ENCODE results near the gene VGF. TPM values are rescaled to one million over a fixed set of nuclear protein-coding genes. Genes with fewer than 3 reads are reported as not detected.
"Not testable (repeated sequence)": the region's sequence is repeated elsewhere in the genome, so short reads cannot be mapped to it uniquely, and the experiment has no call there.

The VGF gene
- total RNA-seq, 1 donor from 2014 or later = not detected

DNA sequence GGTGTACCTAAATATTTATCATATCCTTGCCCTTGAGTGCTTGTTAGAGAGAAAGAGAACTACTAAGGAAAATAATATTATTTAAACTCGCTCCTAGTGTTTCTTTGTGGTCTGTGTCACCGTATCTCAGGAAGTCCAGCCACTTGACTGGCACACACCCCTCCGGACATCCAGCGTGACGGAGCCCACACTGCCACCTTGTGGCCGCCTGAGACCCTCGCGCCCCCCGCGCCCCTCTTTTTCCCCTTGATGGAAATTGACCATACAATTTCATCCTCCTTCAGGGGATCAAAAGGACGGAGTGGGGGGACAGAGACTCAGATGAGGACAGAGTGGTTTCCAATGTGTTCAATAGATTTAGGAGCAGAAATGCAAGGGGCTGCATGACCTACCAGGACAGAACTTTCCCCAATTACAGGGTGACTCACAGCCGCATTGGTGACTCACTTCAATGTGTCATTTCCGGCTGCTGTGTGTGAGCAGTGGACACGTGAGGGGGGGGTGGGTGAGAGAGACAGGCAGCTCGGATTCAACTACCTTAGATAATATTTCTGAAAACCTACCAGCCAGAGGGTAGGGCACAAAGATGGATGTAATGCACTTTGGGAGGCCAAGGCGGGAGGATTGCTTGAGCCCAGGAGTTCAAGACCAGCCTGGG lies 27.0 kb downstream of the VGF start:
- DNase-seq (ENCODE audit: low read depth in 2 of 2) = peak; percentile 97 to 99

DNA sequence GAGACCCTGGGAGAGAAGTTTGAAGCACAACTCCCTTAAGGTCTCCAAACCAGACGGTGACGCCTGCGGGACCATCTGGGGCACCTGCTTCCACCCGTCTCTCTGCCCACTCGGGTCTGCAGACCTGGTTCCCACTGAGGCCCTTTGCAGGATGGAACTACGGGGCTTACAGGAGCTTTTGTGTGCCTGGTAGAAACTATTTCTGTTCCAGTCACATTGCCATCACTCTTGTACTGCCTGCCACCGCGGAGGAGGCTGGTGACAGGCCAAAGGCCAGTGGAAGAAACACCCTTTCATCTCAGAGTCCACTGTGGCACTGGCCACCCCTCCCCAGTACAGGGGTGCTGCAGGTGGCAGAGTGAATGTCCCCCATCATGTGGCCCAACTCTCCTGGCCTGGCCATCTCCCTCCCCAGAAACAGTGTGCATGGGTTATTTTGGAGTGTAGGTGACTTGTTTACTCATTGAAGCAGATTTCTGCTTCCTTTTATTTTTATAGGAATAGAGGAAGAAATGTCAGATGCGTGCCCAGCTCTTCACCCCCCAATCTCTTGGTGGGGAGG lies 27.6 kb downstream of the VGF start:
- DNase-seq (ENCODE audit: low read depth in 2 of 2) = no peak

DNA sequence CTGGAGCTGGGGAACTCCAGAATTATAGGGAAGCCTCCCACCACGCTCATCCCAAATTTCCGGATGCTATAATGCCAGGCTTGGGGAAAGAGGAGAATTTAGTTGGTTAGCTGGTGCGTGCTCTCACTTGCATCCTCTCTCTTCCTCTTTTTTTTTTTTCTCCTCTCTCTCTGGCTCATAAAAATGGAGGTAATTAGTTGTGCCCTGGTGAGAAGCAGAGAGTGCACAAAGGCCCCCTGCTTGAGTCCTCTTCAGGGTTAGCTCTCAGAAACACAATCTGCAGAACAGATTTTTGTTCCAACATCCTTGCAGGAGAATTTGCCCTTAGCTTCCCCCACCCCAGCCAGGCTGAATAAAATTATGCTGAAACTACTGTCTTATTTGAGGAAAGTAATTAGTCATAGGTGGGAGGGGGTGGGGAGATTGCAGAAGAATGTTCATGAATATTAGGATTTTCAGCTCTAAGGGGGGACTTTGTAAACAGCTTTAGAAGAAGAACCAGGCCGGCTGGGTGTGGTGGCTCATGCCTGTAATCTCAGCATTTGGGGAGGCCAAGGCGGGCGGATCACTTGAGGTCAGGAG lies 30.9 kb downstream of the VGF start:
- DNase-seq (ENCODE audit: low read depth in 2 of 2) = peak in 1 of 2 donors; percentile 30

DNA sequence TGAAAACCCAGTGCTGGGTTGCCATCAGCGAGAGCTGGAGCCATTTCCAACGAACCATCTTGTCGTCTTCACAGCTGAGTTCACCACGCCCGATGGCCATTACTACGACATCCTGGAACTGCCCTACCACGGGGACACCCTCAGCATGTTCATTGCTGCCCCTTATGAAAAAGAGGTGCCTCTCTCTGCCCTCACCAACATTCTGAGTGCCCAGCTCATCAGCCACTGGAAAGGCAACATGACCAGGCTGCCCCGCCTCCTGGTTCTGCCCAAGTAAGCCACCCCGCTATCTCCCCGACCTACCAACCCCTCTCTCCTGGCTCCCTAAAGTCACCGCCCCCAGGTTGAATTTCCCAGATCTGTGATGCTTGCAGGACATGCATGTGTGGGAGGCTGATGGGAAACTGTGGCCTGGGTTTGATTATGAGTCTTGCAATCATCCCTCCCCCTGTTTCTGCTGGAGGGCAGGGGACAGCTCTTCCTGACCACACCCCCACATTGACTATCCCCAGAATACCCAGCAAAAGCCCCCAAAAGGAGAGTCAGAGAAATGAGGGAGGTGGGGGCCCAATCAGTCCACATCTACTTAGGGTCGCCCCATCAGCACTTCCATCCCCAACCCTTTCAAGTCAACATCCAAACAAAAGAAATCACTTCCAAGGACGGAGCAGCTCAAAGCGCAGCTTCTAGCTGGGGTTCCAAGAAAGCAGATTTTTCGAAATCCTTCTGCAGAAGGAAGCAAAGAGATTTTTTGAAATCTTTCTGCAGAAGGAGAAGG lies 31.6 kb downstream of the VGF start:
- peak in 1 of 2 donors; percentile 34 for DNase-seq (ENCODE audit: low read depth in 2 of 2)

DNA sequence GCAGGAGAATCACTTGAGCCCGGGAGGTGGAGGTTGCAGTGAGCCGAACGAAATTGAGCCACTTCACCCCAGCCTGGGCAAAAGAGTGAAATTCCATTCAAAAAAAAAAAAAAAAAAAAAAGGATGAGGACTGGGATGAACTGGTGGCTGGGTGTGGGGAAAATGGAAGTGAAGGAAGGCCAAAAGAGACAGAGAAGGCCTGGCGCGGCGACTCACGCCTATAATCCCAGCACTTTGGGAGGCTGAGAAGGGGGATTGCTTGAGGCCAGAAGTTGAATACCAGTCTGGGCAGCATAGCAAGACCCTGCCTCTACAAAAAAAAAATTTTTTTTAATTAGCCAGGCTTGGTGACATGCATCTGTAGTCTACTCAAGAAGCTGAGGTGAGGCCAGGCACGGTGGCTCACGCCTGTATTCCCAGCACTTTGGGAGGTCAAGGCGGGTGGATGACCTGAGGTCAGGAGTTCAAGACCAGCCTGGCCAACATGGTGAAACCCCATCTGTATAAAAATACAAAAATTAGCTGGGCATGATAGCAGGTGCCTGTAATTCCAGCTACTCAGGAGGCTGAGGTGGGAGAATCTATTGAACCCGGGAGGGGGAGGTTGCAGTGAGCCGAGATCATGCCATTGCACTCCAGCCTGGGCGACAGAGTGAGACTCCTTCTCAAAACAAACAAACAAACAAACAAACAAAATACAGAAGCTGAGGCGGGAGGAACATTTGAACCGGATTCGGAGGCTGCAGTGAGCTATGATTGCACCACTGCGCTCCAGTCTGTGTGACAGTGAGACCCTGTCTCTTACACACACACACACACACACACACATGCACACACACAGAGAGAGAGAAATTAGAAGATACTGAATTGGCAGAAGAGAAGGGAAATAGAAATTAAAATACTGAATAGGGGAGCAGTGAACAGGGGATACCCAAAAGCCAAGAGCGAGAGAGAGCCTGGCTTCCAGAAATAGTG lies 32.5 kb downstream of the VGF start:
- peak in 1 of 2 donors; percentile 21 for DNase-seq (ENCODE audit: low read depth in 2 of 2)

DNA sequence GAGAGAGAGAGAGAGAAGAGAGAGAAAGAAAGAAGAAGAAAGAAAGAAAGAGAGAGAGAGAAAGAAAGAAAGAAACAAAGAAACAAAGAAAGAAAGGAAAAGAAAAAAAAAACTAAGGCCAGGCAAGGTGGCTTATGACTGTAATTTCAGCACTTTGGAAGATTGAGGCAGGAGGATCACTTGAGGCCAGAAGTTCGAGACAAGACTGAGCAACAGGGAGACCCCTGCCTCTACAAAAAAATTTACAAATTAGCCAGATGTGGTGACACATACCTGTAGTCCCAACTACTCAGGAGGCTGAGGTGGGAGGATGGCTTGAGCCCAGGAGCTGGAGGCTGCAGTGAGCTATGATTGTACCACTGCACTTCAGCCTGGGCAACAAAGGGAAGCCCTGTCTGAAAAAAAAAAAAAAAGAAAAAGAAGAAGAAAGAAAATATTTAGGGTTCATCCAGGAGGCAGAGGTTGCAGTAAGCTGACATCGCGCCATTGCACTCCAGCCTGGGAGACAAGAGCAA lies 35.7 kb downstream of the VGF start:
- DNase-seq (ENCODE audit: low read depth in 2 of 2) = no peak

DNA sequence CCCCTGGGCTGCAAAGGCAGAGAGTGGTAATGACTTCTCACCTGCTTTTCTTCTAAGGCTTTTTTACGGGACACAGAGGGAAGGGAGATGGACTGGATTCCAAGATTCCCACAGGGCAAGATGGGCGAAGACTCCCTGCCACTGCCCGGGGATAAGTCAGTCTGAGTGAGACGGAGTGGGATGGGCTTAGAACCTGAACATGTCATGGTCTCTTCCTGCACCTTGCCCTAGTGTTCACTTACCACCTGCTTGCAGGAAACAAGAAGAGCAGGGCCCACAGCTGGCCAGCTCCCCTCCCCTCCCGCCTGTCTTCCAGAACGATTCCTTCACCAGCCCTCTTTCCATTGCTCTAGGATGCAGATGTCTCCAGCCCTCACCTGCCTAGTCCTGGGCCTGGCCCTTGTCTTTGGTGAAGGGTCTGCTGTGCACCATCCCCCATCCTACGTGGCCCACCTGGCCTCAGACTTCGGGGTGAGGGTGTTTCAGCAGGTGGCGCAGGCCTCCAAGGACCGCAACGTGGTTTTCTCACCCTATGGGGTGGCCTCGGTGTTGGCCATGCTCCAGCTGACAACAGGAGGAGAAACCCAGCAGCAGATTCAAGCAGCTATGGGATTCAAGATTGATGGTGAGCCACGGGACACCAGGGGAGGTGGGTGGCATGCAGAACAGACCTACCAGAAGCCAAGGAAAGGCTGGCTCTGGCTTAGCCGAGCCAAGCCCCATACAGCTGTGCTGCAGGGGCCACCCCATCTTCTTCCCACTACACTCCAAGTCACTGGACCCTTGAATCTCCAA lies 37.1 kb downstream of the VGF start:
- no peak for DNase-seq (ENCODE audit: low read depth in 2 of 2)

DNA sequence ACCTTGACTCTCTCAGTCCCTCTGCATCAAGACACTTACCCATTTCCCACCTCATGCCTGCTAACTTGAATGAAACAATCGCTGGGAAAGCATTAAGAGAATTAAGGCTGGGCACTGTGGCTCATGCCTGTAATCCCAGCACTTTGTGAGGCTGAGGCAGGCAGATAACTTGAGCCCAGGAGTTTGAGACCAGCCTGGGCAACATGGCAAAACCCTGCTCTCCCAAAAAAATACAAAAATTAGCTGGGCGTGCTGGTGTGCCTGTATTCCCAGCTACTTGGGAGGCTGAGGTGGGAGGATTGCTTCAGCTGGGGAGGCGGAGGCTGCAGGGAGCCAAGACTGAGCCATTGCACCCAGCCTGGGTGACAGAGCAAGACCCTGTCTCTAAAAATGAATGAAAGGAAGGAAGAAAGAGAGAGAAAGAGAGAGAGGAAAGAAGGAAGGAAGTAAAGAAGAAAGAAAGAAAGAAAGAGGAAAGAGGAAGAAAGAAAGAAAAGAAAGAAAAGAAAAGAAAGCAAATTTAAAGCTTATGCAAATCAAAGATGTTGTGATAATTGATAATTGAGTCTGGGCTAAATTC lies 37.8 kb downstream of the VGF start:
- no peak for DNase-seq (ENCODE audit: low read depth in 2 of 2)

DNA sequence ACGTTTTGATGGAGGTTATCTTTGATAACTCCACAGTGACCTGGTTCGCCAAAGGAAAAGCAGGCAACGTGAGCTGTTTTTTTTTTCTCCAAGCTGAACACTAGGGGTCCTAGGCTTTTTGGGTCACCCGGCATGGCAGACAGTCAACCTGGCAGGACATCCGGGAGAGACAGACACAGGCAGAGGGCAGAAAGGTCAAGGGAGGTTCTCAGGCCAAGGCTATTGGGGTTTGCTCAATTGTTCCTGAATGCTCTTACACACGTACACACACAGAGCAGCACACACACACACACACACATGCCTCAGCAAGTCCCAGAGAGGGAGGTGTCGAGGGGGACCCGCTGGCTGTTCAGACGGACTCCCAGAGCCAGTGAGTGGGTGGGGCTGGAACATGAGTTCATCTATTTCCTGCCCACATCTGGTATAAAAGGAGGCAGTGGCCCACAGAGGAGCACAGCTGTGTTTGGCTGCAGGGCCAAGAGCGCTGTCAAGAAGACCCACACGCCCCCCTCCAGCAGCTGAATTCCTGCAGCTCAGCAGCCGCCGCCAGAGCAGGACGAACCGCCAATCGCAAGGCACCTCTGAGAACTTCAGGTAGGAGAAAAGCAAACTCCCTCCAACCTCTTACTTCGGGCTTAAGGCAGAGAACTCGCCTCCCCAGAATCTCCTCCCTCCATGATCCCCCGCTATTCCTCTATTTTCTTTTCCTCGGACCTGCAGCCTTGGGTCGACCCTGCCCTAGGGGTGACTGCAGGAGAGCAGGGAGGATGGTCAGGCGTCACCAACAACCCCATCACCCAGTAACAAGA lies 38.5 kb downstream of the VGF start, which contains the start of gene SERPINE1:
Gene SERPINE1 (plus strand): TSS at position 454 of the 809 bp plus-strand sequence. CDS start 1,290 bp downstream, outside the sequence.
- peak; percentile 98 to 100 for DNase-seq (ENCODE audit: low read depth in 2 of 2)

DNA sequence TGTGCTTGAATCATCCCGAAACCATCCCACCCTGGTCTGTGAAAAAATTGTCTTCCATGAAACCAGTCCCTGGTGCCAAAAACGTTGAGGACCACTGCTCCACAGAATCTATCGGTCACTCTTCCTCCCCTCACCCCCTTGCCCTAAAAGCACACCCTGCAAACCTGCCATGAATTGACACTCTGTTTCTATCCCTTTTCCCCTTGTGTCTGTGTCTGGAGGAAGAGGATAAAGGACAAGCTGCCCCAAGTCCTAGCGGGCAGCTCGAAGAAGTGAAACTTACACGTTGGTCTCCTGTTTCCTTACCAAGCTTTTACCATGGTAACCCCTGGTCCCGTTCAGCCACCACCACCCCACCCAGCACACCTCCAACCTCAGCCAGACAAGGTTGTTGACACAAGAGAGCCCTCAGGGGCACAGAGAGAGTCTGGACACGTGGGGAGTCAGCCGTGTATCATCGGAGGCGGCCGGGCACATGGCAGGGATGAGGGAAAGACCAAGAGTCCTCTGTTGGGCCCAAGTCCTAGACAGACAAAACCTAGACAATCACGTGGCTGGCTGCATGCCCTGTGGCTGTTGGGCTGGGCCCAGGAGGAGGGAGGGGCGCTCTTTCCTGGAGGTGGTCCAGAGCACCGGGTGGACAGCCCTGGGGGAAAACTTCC lies 39.2 kb downstream of the VGF start:
- peak in 1 of 2 donors; percentile 97 for DNase-seq (ENCODE audit: low read depth in 2 of 2)

DNA sequence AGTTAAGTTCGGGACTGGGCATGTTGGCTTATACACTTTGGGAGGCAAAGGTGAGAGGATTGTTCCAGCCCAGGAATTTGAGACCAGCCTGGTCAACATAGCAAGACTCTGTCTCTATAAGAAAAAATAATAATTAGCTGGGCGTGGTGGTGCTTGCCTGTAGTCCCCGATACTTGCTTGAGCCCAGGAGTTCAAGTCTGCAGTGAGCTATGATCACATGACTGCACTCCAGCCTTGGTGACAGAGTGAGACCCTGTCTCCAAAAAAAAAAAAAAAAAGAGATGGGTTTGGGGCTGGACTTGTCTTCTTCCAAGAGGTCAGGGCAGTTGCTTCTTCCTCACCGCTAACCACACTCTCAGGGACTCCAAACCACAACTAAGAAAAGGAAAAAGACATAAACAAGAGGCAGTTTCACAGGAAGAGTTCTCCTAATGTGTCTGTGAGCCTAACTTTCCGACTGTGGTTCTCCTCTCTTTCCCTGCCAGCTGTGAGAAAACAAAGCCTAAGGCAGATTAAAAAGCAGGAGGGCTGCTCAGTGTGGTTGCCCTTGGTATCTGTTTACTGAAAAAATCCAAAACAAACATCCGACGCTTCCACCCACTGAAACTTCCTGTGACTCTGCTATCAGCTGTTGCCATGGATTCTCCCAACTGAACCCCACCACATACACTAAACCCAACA lies 40.9 kb downstream of the VGF start:
- peak; percentile 89 to 91 for DNase-seq (ENCODE audit: low read depth in 2 of 2)

DNA sequence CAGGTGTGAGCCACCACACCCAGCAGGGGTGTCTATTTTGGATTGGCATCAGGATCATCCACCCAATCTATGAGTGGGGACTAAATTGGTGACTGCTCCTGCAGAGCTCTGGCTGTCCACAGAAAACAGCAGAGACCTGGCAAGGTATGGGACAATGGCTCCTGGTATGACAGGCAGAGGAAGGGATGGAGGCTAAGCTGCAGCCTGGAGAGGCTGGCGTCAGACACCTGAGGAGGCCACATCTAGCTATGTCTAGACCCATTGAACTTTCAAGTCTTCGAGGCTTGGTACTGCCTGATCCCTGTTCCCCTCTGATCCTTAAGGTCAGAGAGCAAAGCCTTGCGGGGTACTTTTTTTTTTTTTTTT lies 41.7 kb downstream of the VGF start:
- no peak for DNase-seq (ENCODE audit: low read depth in 2 of 2)

DNA sequence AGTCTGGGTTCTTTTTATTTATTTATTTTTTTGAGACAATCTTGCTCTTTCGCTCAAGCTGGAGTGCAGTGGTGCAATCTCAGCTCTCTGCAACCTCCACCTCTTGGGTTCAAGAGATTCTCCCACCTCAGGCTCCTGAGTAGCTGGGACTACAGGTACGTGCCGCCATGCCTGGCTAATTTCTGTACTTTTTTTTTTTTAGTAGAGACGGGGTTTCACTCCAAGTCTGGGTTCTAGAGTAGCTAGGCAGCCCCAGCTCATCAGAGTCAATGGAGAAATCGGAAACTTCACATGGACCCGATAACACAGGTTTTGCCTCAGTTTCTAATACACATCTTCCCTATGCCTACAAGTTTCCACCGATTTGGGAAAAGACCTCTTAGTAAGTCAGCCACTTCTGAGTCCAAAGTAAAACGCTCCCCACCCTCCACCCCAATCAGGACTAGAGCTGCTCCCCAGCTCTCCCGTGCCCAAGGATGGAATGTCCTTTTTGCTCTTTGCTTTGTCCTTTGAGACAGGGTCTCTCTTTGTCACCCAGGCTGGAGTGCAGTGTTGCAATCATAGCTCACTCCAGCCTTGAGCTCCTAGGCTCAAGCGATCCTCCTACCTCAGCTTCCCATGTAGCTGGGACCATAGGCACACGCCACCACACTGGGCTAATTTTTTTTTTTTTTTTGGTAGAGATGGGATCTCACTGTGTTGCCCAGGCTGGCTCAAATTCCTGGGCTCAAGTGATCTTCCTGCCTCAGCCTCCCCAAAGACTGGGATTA lies 42.3 kb downstream of the VGF start:
- DNase-seq (ENCODE audit: low read depth in 2 of 2) = no peak

DNA sequence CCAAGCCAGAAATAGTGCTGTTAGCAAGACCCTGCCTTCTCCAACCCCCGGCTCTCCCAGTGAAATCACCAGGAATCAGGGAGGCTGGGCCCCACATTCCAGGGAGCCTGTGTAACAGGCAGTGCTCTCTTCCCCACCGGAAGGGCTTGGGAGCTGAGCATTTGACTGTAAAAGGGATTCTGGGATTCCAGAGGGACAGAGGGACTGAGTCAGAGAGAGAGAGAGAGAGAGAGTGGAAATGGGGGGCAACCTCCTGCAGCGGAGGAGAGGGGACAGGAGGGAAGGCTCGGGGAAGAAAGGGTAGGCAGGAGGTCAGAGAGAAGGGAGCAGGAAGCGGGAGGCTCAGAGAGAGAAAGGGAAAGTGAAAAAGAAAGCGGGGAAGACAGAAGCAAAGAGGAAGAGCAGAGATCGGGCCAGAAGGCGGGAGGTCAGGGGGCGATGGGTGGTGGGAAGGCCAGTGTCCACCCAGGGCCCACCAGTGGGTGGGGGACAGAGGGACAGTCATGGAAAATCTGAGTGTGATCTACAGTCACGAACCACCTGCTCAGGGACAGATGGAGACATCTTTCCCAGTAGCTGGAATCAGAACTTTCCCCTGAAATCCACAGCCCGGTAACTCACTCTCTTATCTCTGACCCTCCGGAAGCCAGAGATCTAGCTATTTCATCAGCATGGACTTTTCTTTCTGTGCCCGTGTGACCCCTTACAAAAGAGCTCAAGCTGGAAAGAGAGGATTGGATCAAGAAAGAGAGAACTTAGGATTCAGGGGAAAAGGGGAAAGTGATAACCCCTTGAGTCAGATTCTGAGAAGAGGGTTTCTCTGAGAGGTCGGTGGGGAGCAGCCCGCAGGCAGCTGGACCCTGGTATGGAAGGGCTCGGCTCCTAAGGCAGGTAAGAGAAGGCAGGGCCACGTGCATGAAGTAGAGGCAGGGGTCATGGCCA lies 43.1 kb downstream of the VGF start:
- peak; percentile 74 to 98 for DNase-seq (ENCODE audit: low read depth in 2 of 2)

DNA sequence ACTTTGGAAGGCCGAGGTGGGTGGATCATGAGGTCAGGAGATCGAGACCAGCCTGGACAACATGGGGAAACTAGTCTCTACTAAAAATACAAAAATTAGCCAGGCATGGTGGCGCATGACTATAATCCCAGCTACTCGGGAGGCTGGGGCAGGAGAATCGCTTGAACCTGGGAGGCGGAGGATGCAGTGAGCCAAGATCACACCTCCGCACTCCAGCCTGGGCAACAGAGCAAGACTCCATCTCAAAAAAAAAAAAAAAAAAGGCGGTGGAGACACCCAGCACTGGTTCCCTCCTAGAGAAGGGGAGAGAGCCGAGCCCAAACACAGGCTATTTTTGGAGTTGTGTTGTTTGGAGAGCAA lies 43.8 kb downstream of the VGF start:
- DNase-seq (ENCODE audit: low read depth in 2 of 2) = not testable (repeated sequence)

DNA sequence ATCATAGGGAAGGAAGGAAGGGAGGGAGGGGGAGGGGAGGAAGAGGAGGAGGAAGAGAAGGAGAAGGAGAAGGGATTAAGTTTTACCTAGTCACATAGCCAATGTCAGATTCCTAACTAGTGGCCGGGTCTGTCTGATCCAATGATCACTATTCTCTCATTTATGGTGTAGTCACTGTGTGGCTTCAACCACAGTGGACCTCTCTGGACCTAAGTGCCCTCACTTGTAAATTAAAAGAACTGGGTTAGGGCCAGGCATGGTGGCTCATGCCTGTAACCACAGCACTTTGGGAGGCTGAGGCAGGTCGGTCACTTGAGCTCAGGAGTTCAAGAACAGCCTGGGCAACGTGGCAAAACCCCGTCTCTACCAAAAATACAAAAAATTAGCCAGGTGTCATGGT lies 45.1 kb downstream of the VGF start:
- no peak for DNase-seq (ENCODE audit: low read depth in 2 of 2)

Data from dermis microvascular lymphatic vessel endothelial cell (primary cell).